ENCODE data around the gene IGLL5.
"Not testable (repeated sequence)": the region's sequence is repeated elsewhere in the genome, so short reads cannot be mapped to it uniquely, and the experiment has no call there.

The IGLL5 gene

DNA sequence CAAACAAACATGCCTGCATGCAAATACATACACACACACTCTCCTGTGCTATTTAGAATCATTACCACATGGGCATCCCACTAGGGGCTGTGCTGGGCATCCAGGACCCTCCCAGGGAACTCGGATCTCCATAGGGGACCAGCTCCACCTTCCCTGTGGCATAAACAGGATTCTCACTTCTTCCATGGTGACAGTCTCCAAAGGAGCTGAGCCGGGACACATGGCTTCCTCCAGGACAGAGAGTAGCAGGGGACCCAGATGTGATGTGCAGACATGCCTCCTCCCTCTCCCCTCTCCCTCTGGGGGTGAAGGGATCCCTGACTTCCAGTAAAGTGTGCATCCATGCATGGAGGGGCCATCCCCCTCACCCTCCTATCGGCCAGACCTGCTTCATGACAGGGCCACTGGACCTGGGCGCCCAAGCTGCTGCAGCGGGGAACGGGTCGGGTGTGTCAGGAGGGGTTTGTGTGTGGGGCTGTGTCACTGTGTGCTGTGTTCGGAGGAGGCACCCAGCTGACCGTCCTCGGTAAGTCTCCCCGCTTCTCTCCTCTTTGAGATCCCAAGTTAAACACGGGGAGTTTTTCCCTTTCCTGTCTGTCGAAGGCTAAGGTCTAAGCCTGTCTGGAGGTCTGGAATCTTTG, 33.4 kb downstream of the IGLL5 start:
- Histone ChIP-seq H3K9ac (no peak overlapping the region), H3K79me2 (no peaks in the 10 kb centered on the region), H3K4me1 (no peaks in the 10 kb centered on the region), H3K4me2 (ENCODE audit: low read length) (no peak overlapping the region), H3K27me3 (ENCODE audit: control insufficient read depth, insufficient read depth, low read length) (no peaks in the 10 kb centered on the region), H2AFZ (no peak overlapping the region), H3K27ac (no peak overlapping the region), H3K4me3 (ENCODE audit: low read depth, low read length) (no peak overlapping the region), H3K9me3 (ENCODE audit: control insufficient read depth, low read length) (no peaks in the 10 kb centered on the region), H3K36me3 (ENCODE audit: control insufficient read depth, insufficient read depth, low read length) (no peaks in the 10 kb centered on the region)
- TF ChIP-seq, protein P1, sequence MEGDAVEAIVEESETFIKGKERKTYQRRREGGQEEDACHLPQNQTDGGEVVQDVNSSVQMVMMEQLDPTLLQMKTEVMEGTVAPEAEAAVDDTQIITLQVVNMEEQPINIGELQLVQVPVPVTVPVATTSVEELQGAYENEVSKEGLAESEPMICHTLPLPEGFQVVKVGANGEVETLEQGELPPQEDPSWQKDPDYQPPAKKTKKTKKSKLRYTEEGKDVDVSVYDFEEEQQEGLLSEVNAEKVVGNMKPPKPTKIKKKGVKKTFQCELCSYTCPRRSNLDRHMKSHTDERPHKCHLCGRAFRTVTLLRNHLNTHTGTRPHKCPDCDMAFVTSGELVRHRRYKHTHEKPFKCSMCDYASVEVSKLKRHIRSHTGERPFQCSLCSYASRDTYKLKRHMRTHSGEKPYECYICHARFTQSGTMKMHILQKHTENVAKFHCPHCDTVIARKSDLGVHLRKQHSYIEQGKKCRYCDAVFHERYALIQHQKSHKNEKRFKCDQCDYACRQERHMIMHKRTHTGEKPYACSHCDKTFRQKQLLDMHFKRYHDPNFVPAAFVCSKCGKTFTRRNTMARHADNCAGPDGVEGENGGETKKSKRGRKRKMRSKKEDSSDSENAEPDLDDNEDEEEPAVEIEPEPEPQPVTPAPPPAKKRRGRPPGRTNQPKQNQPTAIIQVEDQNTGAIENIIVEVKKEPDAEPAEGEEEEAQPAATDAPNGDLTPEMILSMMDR (IDR thresholded peaks at IDR 0.05) = no peak

- no peak overlapping the region for H3K9ac ChIP-seq
- no peaks in the 10 kb centered on the region for H3K27me3 ChIP-seq (ENCODE audit: control insufficient read depth, insufficient read depth, low read length)
- no peak overlapping the region for H3K4me2 ChIP-seq (ENCODE audit: low read length)
- H3K4me1 ChIP-seq = no peaks in the 10 kb centered on the region
- H3K27ac ChIP-seq = no peak overlapping the region
- TF ChIP-seq, protein P1 (IDR thresholded peaks at IDR 0.05) = no peak
- no peak overlapping the region for H2AFZ ChIP-seq
- H3K79me2 ChIP-seq = no peaks in the 10 kb centered on the region
- no peaks in the 10 kb centered on the region for H3K9me3 ChIP-seq (ENCODE audit: control insufficient read depth, low read length)
- no peaks in the 10 kb centered on the region for H3K36me3 ChIP-seq (ENCODE audit: control insufficient read depth, insufficient read depth, low read length)
- H3K4me3 ChIP-seq (ENCODE audit: low read depth, low read length) = no peak overlapping the region
These were observed 34.0 kb downstream of the IGLL5 start for GRCh38 chr22:22921575-22921974.

GRCh38 chr22:22922092-22922953, 34.7 kb downstream of the IGLL5 start:
- H3K36me3 ChIP-seq (ENCODE audit: control insufficient read depth, insufficient read depth, low read length); H3K4me3 ChIP-seq (ENCODE audit: low read depth, low read length); H3K27ac ChIP-seq; H3K9ac ChIP-seq; H3K4me1 ChIP-seq; H3K79me2 ChIP-seq; H2AFZ ChIP-seq; H3K9me3 ChIP-seq (ENCODE audit: control insufficient read depth, low read length); H3K27me3 ChIP-seq (ENCODE audit: control insufficient read depth, insufficient read depth, low read length); H3K4me2 ChIP-seq (ENCODE audit: low read length): not testable (repeated sequence)

GRCh38 chr22:22922954-22923319, 35.3 kb downstream of the IGLL5 start:
- H3K4me2 ChIP-seq (ENCODE audit: low read length) = no peak overlapping the region
- no peaks in the 10 kb centered on the region for H3K79me2 ChIP-seq
- no peak overlapping the region for H3K27ac ChIP-seq
- no peak overlapping the region for H3K4me3 ChIP-seq (ENCODE audit: low read depth, low read length)
- TF ChIP-seq, protein P1 (IDR thresholded peaks at IDR 0.05) = no peak
- H3K27me3 ChIP-seq (ENCODE audit: control insufficient read depth, insufficient read depth, low read length) = no peaks in the 10 kb centered on the region
- H3K9me3 ChIP-seq (ENCODE audit: control insufficient read depth, low read length) = no peaks in the 10 kb centered on the region
- no peak overlapping the region for H2AFZ ChIP-seq
- no peaks in the 10 kb centered on the region for H3K36me3 ChIP-seq (ENCODE audit: control insufficient read depth, insufficient read depth, low read length)
- no peaks in the 10 kb centered on the region for H3K4me1 ChIP-seq
- no peak overlapping the region for H3K9ac ChIP-seq

DNA sequence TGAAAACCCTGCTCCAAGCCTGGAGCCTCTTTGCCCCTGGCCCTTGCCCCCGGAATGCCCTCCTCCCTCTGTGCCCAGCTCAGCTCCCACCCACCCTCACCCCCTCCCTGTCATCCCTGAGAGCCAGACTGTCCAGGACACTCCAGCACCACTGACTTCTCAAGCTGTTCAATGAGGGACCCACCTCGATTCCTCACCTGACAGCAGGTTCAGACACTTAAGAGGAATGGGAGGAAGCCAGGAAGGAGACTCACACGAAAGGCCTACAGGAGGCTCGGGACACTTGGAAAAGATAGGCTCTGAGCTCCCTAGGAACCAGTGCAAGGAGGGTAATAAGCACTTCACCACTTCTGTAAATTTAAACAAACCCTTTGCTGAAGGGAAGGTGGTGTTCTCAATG, 35.8 kb downstream of the IGLL5 start:
- H3K9me3 ChIP-seq (ENCODE audit: control insufficient read depth, low read length) = no peaks in the 10 kb centered on the region
- no peak overlapping the region for H3K9ac ChIP-seq
- H2AFZ ChIP-seq = no peak overlapping the region
- H3K27me3 ChIP-seq (ENCODE audit: control insufficient read depth, insufficient read depth, low read length) = no peaks in the 10 kb centered on the region
- H3K4me1 ChIP-seq = no peaks in the 10 kb centered on the region
- H3K27ac ChIP-seq = no peak overlapping the region
- H3K36me3 ChIP-seq (ENCODE audit: control insufficient read depth, insufficient read depth, low read length) = no peaks in the 10 kb centered on the region
- TF ChIP-seq, protein P1 (IDR thresholded peaks at IDR 0.05) = no peak
- no peak overlapping the region for H3K4me2 ChIP-seq (ENCODE audit: low read length)
- H3K79me2 ChIP-seq = no peaks in the 10 kb centered on the region
- no peak overlapping the region for H3K4me3 ChIP-seq (ENCODE audit: low read depth, low read length)

Measured in parathyroid adenoma (tissue), 2 donors.